T-helper 1 cell treated with Interleukin-12 subunit alpha and Interleukin-12 subunit beta and Interleukin-4 antibody, amounts not matched to agents 30 ng/mL and 1 ng/mL, for 36 hours (primary cell): ENCODE data around the gene KCNK17. TPM values are rescaled to one million over a fixed set of nuclear protein-coding genes. Genes with fewer than 3 reads are reported as not detected.
"Not testable (repeated sequence)": the region's sequence is repeated elsewhere in the genome, so short reads cannot be mapped to it uniquely, and the experiment has no call there.

Experiments used
- intact Hi-C: fragments of 100-400 bp; cut with micrococcal nuclease; formaldehyde crosslinking; loops from one replicate; pipeline ENCODE4 v1.15.1; 2024
- total RNA-seq: library from RNA; stranded (reverse); gene quantifications from 2 replicates; pipeline ENCODE4 v1.2.3, GENCODE V29; 2022

The KCNK17 gene
- total RNA-seq, 1 donor from 2014 or later, result not detected

DNA sequence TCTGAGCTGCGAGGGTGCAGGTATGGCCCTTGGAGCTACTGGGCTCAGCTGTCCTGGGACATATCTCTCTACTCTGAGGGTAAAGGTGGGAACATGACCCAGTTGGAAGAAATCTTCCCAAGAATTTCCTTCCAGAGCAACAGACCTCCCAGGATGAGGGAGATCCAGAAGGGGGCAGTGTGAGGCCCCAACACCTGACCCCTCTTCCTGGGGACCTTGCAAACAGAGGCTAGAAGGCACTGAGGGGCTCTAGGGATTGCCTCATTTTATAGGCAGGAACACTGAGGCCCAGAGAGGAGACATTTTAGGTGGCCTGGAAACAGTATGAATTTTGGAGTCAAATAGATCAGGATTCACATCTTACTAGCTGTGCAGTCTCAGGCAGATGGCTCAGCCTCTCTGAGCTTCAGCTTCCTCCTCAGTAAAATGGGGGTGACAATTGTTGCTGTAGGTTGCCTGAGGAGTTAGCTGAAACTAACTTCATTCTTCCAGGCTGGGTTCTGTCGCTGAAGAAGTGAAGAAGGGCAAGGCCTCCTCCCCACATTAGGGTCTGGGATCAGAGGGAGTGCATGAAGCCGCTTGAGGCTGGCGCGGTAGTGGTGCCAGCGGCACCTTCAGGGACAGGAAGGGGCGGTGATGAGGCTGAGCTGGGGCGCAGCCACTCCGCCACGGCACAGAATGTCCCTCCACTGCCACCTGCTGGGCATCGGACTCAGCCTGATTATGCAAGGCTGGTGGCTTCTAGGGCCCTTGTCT, 11.4 kb downstream of the KCNK17 start:
- intact Hi-C loops, result loop anchor here (1.0 kb wide), 7 partner anchors 74 to 431 kb away; partner anchors contain the start of gene KCNK5

DNA sequence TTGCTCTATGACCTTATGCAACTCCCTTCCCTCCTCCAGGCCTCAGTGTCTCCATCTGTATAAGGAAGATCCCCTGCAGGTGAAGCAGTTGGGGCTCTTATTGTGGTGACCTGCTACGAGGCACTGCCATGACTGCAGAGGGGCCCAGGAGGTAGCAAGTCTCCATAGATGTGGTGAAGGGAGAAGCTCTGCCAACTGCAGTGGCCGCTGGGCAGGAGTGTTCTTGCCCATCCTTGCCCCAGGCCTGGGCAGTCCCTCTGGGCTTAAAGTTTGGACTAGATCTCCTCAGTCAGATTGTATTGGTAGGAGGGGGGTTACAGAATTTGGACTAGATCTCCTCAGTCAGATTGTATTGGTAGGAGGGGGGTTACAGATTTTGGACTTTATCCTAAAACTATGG, 12.2 kb downstream of the KCNK17 start:
- intact Hi-C loops, result no loop called here

DNA sequence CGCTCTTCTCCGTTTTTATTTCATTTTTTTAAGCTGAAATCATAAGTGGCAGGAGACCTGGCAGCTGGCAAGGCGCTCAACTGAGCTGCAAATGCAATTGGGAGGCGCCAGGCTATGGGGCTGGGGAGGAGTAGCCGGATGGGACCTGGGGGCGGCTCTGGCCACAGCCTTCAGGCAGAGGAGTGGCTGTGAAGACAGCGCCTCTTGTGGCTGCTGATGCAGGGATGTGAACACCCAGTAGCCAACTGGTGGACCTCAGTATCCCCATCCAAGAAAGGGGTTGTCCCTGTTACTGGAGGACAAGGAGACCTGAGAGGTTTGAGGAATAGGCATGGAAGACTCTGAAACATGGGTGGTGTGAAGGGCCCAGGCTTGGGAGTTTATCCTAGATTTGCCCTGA, 12.6 kb downstream of the KCNK17 start:
- intact Hi-C loops, result no loop called here

DNA sequence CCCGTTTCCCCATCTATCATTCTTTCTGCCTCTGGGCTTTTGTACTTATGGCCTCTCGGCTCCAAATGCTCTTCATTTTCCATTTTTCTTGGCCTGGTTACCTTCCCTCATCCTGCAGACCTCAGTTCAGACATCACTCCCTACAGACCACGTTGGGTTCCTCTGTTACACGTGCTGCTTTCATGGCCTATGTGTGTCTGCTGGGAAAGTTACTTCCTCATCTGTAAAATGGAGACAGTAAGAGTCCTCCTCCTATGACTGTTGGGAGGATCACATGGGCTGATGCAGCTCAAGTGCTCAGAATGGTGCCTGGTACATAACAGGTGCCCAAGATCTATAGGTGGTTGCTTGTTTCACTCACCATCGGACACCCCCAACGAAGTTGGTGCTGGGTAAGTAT, 13.5 kb downstream of the KCNK17 start:
- intact Hi-C loops, result no loop called here

DNA sequence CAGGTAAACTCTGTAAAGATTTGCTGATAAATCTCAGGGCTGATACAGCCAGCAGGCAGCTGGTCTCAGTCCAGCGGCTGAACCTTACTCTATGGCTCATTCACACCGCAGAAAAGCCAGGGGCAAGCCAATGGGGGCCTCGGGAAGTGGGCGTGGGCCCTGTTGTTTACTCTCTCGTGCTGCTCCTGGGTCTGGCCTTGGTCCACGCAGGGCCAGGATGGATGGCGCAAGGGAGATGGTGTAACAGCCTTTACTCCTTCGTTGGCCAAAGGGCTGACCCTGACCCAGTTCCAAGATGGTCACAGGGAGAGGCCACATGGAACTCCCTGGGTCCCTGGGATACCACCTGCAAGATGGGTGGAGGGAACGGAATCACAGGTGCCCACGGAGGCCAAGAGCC, 16.2 kb downstream of the KCNK17 start:
- intact Hi-C loops, result no loop called here

DNA sequence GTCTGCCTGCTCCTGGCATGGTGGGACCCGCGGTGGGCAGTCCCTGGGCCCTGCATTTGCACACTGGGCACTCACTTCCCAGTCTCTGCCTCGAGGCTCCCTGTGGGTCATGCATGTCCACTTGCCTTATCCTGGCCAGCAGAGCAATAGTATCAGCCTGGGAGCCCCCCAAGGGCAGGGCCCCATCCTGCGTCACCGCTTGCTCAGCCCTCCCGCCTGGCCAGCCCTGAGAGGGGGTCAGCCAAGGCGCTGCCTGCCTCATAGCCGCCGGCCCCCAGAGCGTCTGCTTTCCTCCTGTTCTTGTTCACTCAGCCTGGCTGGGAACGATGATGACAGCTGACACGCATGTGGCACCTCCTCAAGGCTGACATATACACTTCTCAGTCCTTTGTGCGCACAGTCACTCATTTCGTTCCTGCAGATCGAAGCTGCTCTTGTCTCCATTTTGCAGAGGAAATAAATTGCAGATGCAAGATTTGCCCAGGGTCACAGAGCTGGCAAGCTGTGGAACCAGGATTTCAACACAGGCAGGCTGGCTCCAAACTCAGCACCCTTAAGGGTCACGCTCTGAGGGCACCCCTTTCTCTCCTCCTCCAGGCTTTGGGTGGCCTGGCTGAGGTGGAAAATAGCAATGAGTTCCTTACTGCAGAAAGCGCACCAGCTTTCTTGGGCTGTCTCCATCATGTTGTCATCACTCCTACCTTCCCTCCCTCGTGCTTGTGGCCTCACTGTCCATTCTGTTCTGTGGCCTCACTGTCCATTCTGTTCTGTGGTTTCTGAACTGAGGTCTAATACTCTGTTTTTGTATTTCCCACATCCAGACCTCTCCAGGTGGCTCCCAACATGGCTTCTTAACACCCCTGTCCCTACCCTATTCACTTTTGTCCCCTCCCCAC, 17.2 kb downstream of the KCNK17 start:
- intact Hi-C loops, result no loop called here

DNA sequence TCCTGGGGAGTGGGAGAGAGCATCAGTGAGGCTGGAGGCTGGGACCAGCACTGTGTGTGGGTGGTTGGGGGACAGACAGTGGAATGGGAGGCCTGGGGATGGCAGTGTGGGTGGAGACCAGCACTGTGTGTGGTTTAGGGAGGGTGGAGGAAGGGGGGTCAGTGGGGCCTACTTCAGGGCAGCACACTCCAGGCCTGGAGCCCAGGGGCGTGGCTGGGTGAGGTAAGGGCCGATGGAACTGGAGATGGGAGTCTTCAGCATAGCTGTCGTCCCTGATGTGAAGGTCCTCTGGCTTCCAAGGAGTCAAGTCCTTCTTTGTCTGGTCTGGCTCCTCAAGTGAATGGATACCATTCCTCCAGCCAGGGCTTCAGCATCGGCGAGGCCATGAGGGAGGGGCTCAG, 18.6 kb downstream of the KCNK17 start:
- intact Hi-C loops, result no loop called here

DNA sequence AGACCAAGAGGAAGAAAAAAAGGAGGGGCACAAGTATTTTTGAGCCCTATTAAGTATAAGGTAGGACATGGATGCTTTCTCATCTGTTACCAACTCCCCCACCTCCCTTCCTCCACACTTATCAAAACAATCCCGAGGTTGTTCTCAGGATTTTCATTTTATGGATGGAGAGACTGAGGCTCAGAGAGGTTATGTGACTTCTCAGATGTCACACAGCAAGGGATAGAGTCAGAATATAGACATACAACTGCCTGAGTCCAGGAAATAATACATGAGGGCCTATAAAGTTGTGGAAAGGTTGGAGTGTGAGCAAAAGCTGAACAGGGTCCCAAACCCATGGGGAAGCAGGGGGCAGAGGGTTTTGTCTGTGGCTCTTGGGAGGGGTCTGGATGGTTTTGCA, 19.3 kb downstream of the KCNK17 start:
- intact Hi-C loops, result no loop called here

DNA sequence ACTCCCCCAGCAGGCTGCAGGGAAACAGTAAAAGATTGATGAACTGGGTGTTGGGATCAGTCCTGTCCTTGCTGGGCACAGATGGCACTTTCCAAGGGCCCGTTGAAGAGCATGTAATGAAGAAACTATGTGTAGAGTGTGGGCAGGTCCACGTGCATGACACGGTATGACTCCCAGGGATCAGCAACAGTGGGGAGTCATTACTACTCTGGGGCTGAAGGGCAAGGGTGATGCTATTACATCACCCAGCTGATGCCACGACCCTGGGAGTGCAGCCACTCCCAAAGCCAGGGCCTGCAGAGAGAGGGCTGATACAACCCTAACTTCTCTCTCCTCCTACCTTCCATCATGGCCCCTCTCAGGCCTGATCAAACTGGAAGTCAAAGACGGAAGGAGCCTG, 20.1 kb downstream of the KCNK17 start:
- intact Hi-C loops, result no loop called here

DNA sequence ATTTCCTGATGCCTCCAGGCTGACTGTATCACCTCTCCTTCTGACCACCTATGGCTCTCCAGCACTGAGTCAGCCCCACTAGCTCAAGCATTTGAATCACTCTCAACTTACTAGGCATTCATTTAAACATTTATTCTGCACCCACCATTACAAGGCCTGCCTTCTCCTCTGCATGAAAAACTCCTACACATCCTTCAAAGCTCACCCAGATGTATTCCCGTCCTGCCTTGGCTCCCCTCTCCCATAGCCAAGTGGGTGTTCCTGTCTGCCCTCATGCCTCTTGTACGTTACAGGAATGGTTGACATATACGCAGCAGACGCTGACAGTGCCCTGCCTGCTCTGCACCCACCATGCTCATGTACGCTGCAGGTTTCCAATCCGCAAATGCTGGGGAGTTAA, 21.6 kb downstream of the KCNK17 start:
- intact Hi-C loops, result no loop called here

DNA sequence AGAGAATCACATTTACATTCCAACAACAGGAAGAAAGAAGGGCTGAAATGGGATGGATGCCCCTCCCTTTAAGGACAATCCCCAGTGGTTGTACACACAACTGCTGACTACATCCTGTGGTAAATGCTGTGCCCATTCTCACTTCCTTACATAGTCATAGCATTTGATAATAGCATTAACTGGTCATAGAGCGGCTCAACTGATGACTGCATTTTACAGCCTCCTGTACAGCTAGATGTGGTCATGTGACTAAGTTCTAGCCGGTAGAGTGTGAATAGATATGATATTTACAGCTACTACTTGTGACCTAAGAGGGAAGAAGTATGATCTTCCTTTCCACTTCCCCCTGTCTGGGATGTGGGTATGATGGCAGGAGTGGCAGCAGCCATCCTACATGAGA, 24.7 kb downstream of the KCNK17 start:
- intact Hi-C loops, result no loop called here

DNA sequence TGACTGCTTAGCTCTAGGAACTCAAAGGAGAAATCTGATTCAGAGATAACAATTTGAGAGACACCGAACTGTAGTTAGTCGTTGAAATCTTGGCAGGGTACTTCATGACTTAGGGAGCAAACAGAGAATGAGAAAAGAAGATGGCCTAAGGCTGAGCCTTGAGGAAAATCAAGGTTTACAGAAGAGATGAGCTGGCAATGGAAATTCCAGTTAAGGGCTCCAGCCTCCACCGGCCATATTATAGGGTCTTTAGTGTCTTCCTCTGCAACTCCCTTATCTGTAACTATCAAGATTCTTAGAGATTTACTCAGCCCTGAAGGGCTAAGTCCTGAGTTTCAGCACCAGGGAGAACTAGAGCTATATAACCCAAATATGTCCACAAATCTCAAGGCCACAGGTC, 26.6 kb downstream of the KCNK17 start:
- intact Hi-C loops, result no loop called here

DNA sequence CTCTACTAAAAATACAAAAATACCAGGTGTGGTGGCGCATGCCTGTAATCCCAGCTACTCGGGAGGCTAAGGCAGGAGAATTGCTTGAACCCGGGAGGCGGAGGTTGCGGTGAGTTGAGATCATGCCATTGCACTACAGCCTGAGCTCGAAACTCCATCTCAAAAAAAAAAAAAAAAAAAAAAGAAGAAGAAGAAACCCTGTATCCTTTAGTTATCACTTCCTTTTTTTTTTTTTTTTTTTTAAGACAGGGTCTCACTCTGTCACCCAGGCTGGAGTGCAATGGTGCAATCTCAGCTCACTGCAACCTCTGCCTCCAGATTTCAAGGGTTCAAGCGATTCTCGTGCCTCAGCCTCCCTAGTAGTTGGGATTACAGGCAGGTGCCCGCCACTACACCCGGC, 27.6 kb downstream of the KCNK17 start:
- intact Hi-C loops, result not testable (repeated sequence)

DNA sequence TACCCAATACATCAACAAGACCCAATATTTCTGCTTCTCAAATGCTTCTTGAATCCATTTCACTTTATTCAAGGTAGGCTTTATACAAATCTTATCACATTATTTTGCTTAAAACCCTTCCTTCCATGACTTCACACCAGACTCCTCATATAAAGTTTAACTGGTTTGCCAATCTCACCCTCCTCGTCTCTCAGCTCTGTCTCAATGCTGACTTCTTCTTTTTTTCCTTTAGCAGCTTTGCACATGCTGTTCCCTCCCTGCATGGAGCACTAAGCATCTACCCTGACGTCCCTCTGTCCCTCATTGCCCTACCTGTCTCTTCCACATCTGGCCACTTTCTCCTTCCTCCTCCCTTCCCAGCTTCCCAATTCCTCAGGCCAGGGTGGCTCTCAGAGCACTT, 31.4 kb downstream of the KCNK17 start:
- intact Hi-C loops, result no loop called here

DNA sequence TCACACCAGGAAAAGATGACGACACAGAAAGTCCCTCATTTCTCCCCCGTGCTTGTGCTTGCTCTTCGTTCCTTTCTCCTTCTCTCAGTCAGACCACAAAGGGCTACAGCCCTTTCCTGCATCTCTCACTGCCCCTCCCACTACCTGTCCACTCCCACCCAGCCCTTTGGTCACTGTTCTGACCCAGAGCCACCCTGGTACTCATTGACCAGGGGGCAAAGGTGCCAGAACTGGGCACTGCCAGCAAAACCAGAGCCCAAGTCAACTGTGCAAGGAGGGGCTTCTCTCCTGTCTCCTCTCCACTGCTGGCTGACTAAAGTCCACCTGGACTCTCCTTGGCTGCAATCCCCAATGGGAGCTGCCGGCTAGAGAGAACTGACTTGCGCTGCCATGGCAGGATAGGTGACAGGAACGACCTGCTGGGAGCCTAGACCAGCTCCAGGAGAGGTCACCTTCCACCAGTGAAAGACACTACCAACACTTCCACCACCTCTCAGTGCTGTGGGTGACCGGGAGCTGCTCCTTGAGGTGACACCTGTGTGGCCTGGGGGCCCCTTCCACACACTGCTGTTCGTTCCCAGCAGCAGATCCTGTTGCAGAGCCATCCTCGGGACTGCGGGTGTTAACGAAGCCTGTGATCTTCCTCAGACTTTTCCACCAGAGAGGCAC, 32.8 kb downstream of the KCNK17 start:
- intact Hi-C loops, result no loop called here

DNA sequence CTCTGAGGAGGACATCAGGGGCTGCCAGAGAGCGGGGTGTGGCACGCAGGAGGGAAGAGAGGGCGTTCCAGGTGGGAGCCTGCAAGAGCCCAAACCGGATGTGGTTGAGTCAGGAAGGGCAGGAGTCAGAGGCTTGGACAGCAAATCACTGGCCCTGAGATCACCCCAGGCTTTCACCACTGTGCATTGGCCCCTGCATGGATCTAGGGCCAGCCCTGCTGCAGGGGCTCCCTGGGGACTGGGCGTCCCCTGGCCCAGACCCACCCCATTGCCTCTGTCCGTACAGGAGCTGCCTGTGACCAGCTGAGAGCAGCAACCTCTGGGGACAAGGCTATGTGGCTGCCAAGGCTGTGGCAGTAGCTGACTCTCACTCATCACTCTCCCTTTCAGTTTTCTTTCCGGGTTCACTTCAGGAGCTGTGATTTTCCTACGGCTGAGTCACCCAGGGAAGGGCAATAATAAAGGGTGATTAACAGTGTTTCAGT, 33.9 kb downstream of the KCNK17 start:
- intact Hi-C loops, result no loop called here

DNA sequence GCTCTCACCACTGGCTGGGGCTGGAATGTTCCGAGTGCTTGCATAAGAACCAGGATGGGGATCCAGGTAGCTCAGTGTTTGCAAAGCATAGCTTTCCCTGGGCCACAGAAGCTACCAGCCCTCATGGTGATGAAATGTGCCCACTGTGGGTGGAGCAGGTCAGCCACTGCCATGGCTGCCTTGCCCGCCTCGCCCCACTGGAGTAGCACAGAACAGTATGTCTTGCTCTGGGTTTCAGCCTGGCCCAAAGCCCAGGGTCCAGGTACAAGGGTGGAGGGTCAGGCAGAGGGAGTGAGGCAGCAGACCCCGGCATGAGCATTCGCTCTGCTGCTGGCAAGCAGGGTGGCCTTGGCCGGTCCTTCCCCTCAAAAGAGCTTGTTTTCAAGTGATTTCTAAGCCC, 34.7 kb downstream of the KCNK17 start:
- intact Hi-C loops, result no loop called here

DNA sequence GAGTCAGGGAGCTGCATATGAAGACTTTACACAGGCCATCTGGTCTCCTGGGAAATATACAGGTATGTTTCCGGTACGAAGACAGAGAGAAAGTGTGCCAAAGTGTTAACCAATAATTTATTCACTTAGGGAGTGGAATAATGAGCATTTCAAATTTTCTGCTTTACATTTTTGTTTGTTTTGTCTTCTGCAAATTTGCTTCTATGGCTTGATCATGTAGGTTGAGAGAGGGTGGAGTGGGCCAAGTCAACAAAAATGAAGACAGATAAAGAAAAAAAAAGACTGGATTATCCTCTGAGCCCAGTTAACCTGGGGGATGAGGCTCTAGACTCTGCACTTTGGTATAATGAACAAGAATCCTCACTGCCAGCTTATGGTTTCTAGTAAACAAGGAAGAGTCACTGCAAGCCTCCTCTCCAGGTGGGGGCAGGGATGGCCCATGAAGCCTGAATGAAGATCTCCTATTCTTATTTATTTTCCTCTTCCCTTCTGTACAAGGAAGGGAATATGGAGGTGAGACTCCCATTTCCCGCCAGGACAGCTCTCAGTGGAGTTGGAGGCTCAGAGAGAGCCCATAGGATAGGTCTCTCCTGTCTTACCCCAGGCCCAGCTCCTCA, 37.7 kb downstream of the KCNK17 start:
- intact Hi-C loops, result no loop called here

DNA sequence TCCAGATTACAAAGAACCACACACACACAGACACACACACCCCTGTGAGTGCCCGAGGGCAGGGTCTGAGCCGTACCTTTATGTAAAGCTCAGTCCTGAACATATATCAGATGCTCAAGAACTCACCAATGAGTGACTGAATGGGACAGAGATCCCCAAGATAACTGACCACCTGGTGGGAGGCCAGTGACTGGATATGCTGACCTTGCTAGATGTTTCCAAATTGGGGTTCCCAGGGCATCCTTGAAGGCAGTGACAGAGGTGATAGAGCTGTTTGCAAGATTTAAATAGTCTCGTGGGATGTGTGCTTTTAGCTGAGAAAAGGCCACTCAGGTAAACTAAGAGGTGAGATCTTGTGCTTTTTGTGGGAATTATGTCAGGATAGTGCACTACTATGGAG, 39.3 kb downstream of the KCNK17 start:
- intact Hi-C loops, result no loop called here

DNA sequence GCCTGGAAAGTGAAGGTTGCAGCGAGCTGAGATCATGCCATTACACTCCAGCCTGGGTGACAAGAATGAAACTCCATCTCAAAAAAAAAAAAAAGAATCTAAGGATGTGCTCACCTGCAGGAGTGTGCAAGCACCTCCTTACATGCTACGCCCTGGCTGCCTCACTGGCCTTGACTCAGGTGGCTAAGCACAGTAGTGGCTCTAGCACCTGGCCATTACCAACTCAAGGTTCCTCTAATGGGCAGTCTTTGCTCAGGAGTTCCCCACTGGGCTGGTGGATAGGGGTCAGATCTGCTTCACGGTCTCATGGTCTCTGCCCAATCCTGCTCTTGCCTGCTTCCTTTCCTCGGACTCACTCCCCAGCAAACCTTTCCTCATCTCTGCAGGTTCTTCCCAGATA, 39.7 kb downstream of the KCNK17 start:
- intact Hi-C loops, result no loop called here

DNA sequence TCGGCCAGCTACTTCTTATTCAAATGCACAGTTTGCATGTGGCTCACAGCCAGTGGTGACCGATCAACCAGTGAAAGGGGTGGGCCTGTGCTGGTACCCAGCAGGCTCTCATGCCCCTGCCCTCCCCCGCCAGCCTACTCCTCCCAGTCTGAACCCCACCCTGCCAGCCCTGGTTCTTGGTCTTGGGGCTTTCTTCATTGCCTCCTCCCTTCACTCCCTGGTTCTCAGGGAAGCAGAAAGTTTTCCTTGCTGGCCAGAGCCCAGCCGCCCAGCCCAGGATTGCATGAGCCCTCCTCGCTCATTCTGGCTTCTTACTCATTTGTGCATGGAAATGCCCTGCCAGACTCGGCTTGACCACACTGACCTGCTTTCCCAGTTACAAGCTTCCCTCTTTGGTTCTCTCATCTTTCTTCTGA, 40.8 kb downstream of the KCNK17 start:
- intact Hi-C loops, result no loop called here

DNA sequence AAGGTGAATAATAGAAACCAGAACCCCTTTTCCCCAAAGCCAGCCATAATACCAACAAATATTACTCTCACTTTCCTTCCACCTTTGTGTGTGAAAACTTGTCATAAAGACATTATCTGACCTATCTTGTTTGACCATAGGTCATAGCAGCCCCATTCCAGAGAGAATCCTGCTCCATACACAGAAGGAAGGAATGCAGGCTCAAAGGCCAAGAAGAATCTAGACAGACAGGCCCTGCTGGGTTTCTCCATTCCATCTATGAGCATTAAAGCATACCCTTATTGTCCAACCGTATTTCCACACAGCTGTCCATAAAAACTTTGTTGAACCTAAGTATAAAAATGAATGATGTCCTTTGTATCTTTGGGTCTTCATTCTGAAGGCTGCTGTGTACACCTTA, 44.3 kb downstream of the KCNK17 start:
- intact Hi-C loops, result no loop called here
